Activated CD4-positive, CD25-positive, alpha-beta regulatory T cell treated with anti-CD3 and anti-CD28 coated beads, Interleukin-2, amount 50 U/mL, for 16 hours (primary cell): Measurements from ENCODE around the gene POLR3E.
A peak's percentile ranks its signal among the peaks of the same experiment; 100 is the strongest.
"Not testable (repeated sequence)": the region's sequence is repeated elsewhere in the genome, so short reads cannot be mapped to it uniquely, and the experiment has no call there.

ENCODE experiments used
- DNase-seq: peaks from one replicate; pipeline ENCODE4 v3.0.0-alpha.2; 2020; ENCODE audit warnings: low read depth, low spot score

POLR3E gene

DNA sequence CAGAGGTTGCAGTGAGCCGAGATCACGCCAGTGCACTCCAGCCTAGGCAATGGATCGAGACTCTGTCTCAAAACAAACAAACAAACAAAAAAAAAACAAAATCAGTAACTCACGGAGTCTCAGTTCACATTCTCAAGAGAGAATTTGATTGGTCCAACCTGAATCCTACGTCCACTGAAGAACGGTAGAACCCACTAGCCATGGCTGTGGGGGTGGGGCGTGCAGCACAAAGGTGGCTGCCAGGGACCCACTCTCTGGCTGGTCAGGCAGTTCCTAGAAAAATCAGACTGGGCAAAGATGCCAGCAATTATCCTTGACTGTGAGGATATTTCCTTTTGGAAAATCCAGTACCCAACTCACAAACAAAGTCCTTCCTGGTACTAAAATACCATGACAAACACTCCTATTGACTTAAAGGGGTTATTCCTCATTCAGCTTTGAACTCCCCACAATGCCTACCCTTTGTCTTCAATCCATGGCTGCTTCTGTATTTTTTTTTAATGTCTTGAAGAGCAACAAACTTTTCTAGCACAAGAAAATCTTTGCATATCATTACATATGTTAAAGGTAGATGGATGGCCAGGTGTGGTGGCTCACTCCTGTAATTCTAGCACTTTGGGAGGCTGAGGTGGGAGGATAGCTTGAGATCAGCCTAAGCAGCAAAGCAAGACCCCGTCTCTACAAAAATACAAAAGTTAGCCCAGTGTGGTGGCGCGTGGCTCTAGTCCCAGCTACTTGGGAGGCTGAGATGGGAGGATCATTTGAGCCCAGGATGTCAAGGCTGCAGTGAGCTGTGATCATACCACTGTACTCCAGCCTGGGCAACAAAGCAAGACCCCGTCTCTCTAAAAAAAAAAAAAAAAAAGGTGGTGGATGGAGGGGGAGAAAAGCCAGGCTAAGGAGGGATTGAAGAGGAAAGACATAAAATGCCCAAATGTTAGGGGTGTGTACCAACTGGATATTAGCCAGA lies 3.8 kb upstream of the POLR3E start:
- no peak for DNase-seq

DNA sequence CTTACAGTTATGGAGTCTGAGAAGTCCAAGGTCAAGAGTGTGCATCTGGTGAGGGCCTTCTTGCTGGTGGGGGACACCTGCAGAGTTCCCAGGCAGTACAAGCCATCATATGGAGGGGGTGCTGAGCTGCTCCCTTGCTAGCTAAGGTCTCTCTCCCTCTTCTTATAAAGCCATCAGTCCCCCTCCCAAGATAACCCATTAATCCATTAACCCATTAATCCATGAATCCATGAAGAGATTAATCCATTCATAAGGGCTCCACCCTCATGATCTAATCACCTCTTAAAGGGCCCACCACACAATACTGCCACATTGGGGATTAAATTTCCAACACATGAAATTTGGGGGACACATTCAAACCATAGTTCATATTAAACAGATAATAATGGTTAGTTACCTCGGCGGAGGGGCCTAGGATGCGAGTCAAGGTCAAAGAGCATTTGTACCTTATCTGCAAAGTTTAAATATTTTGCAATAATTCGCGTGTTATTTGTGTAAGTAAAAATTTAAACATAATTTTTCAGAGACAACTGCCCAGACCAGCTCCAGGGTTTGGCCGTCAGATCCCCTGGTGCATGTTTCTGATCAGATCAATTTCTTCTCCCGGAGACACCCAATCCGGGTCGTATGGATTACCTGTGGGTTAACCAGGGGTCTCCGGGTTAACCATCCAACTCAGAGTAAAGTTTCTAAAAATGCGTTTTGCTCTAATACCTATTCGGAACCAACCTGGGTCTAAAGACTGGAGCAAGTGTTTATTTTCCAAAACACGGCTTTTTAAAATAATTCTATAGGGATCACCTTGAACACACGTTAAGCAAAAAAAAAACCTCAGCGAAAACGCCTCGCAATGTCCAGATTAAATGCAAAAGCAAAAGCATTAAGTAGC lies 740 bp upstream of the POLR3E start:
- no peak for DNase-seq

DNA sequence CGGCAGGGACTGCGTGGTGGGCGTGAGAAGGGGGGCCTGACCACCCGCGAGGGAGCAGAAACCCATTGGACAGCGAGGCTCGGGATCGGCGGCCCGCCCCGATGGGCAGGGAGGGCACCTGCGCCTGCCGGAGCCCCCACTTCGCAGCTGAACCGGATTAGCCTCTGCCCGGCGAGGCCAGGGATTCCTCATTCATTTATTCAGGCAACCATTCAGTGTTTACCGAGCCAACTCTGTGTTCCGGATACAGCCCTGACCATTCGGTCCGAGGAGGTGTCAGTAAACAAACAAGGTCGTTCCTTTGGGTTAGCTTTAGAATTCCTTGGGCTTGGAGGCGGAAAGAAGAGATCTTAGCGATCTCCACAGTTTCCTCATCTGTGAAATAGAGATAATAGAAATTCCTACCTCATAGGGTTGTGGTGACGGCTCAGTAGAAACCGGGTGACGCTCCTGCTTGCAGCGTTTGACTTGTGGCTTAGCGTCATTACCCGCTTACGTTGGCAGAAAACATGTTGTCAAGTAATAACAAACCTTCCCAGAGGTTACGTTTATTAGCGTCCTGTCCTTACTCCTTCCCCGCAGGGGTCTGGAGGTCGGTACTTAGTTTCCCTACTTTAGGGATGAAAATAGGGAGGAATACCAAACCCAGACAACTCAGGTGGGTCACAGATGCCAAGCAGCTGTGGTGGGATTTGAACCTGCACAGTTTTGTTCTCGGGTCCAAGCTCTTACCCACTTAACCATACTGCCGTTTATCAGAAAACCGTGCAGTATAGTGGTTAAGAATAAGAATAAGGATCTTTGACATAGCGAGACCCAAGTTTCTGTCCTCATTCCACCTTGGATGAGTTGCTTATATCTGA lies 893 bp downstream of the POLR3E start:
- DNase-seq: peak; percentile 50

DNA sequence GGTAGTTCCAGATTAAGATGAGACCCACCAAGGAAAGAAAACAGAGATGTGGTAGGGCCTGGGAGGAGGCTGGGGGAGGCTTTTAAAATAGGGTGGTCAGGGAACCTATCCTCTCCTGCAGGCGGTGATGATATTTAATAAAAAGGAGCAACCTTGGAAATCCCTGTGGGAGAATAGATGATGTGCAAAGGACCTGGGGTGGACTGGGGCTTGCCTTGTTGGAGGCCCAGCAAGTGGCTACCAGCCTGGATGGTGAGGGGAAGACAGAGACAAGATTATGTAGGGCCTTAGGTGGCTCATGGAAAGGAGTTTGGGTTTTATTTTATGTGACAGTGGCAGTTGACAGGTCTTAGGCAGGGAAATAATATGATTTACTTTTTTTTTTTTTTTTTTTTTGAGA lies 1.8 kb downstream of the POLR3E start:
- DNase-seq: no peak

DNA sequence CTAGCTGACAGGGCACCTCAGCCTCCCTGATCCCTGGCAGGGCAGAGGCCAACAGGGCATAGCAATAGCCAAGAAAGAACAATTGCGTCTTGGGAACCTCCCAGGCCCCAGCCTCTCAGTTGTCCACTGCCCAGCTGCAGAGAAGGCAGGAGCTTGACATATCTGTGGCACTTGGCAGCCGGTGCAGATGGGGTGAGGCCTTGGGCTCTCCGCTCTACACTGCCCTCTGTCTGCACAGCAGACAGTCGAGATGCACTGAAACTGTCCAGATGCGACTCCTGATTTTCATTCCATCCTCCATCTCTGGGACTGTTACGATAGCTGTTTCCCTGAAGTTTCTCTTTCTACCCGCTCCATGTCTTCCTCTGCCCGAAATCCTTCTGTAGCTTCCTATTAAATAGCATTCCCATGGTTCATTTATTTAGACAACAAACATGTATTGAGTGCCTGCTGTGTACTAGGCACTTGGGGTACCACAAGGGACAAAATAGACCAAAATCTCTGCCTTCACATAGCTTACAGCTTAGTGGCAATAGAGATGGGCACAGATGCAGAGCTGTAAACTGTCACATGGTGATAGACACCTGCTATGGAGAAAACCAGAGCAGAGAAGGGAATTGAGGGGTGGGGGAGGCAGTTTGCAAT lies 3.3 kb downstream of the POLR3E start:
- no peak for DNase-seq

DNA sequence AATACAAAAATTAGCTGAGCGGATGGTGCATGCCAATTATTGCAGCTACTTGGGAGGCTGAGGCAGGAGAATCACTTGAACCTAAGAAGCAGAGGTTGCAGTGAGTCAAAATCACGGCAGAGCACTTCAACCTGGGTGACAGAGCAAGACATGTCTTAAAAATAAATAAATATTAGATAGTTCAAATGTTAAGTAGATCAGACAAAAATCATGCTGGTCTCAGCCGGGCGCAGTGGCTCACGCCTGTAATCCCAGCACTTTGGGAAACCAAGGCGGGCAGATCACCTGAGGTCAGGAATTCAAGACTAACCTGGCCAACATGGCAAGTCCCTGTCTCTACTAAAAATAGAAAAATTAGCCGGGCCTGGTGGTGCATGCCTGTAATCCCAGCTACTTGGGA lies 4.2 kb downstream of the POLR3E start:
- not testable (repeated sequence) for DNase-seq

DNA sequence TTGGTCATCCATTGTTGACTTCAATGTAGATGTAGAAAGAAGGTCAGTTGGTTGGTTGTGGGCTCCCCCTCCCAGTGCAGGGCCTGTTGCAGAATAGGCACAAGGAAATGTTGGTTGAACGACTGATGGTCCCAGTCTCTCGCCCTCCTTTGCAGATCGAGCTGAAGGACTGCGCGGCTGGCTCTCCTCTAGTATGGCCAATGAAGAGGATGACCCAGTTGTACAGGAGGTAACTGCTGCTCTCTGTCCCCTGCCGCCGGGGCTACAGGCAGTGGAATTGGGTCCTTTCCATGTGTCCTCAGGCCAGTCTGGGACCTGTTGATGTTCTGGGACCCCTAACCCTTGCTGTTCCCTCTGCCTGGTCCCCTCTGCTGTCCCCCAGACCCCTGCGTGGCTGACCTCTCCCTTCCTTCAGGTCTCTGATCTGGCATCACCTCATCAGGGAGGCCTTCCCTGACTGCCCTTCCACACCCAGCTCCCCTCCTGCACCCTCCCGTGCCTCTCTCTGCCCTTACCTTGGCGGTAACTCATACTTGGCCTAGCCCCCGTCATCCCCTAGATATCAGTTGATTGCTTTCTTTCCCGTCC lies 5.7 kb downstream of the POLR3E start:
- no peak for DNase-seq

DNA sequence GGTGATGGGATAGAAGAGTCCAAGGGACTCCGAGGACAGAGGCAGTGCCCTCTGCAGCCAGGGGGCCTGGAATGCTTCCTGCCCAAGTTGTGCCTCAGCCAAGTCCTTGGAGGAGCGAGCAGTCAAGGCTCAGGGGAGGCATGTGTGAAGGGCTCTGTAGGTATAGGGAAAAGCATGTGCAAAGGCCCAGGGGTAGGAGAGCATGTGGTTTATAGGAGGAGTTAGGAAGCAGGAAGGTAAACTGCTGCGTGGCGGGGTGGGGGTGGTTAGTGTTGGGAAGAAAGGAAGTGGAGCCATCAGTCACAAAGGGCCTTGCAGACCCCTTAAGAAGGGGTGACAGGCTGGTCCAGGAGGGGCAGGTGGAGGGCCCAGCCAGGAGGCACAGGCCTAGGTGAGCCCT lies 7.2 kb downstream of the POLR3E start:
- no peak for DNase-seq

DNA sequence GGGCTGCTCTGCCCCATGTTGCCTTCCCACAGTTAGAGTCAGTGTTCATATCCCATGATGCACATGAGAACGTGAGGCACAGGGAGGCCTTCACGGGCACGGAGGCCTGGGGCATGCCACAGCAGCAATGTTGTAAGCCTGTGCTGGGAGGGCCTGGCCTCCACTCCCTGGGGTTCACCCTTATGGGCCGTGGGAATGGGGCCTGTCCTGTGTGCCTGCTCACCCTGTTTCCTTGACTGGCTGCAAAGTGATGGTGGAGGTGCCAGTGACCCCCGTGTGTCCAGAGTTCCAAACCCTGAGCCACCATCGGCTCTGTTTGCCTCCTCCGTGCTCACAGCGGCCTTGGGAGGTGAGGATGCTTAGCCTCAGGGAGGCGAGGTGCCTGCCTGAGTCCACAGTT lies 9.6 kb downstream of the POLR3E start:
- no peak for DNase-seq

DNA sequence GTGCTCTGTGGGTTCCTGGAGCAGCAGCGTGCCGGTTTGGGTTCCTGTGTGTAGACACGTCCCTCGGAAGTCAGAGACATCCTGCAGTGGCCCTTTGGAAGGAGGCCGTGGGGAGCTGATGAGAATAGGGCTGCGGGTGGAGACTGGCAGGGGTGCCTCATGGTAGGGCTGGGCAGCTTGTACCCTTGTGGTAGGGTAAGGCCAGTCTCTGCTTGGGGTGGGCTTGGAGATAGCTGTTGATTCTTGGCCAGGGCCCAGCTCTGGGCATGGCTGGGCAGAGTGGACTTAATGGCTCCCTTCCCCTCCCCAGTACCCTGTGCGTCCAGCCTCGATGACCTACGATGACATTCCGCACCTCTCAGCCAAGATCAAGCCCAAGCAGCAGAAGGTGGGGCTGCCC lies 10.6 kb downstream of the POLR3E start:
- no peak for DNase-seq

DNA sequence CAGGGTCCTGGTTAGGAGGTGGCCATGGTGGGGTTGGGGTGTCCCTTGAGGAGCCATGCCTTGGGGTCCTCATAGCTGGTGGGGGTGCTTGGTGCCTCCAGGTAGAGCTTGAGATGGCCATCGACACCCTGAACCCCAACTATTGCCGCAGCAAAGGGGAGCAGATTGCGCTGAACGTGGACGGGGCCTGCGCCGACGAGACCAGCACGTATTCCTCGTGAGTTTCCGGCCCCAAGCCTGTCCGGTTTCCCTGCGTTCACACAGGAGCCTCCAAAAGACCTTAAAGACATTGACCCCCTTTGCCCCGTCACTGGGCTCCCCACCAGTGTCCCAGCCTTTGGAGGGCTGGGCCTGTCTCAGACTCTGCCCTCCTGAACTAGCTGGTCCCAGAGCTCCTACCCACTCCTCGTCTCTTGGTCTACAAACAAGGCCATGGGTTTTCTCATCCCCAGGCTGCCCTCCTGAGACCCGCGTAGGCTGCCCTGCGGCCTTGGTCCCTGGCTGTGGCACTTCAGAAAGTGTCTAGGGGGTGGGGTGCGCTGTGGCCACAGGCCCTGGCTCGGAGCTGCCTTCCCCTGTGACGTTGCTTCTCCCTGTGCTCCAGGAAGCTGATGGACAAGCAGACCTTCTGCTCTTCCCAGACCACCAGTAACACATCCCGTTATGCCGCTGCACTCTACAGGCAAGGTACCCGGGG lies 11.8 kb downstream of the POLR3E start:
- no peak for DNase-seq

DNA sequence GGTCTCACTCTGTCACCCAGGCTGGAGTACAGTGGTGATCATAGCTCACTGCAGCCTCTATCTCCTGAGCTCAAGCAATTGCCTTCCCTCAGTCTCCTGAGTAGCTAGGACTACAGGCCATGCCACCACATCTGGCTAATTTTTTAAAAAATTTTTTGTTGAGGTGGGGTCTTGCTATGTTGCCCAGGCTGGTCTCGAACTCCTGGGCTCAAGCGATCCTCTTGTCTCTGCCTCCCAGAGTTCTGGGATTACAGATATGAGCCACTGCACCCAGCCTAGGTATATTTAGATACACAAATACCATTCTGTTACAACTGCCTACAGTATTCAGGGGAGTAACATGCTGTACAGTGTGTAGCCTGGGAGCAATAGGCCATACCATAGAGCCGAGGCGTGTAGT lies 14.3 kb downstream of the POLR3E start:
- DNase-seq: no peak

DNA sequence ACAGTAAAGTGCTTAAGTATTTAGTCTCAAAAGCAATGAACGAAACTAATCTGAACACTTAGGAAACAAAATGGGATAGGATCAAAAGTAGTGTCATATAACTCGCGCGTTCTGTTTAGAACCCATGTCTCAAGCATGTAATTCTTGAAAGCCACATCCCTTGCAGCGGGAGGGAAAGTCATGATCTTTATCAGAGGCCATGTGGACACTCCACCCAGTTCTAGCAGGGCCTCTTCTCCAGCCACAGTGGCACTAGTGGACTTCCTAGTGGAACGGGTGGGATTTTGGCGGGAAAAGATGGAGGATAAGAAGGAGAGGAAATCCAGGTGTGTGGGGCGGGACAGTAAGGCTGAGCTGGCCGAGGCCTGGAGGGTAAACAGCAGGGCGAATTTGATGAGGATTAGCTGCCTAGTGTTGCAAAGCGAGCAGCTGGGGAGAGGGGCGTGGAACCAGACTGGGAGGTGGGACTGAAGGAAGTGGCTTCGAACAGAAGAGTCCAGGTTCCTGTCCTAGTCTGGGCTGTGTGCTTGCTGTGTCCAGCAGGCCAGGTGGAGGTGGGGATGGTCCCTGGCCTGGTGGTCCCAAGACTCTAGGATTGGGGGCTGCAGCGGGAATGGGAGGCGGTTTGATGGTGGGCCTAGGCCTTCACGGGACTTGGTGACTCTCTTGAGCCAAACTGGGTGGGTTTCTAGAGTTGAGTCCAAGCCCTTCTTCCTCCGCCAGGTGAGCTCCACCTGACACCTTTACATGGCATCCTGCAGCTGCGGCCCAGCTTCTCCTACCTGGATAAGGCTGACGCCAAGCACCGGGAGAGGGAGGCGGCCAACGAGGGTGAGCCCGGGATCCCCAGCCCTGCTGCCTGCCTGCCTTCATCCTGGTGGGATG lies 15.9 kb downstream of the POLR3E start:
- no peak for DNase-seq

DNA sequence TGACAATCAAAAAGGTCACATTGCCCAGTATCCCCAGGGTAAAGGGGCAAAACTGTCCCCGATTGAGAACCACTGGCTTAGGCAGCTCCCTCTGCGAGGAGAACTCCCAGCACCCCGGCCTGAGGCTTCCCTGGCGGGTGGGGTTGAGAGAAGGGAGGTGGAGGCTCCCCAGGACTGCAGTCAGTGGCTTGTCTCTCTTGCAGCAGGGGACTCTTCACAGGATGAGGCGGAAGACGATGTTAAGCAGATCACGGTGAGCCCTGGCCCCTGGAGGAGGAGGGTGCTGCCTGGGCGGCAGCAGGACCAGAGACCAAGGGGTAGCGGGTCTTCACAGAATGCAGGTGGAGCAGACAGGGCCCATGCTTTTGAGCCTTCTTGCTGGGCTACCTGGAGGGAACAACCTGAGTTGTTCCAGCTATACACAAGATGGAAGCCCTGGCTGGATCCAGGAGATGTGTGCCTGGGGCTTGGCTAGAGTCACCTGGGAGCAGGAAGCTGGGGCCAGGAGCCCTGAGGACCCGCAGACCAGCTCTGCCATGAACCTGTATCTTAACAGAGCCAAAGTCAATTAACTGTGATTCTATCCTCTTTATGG lies 16.8 kb downstream of the POLR3E start:
- no peak for DNase-seq

DNA sequence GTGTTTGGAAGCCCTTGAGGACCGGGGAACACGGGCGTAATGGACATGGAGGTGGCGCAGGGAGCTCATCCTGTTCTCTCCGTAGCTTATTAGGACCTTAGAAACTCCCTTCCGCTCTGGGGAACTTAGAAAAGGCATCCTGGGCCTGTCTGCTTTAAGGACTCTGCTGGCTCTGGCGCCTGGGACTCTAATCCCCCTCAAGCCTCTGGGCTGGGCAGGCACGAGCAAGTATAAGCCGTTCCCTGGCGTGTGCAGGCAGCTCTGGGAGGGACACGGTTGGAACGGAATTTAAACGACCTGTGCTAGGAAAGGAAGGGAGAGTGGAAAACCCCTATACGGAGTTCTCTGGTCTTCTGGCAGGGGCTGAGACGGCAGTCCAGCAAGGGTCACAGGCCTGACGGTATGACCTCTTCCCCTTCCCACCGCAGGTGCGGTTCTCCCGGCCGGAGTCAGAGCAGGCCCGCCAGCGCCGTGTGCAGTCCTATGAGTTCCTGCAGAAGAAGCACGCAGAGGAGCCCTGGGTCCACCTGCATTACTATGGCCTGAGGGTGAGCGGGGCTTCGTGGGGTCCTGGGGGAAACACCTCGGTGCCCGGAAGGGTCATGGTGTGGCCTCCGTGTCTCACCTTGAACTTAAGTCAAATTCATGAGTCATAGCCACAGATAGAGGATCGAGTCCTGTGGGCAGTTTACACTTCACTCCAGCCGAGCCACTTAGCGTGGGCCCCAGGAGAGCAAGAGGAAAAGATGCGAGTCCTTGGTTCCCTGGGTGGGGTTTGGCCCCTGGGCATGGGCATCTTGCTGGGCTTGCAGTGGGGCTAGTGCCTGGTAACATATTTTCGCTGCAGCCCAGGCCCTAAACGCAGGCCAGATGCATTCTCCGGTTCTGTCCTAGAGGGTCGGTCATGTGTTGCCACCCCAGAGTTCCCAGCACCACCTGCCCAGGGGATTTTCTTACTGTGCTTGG lies 17.7 kb downstream of the POLR3E start:
- DNase-seq: no peak

DNA sequence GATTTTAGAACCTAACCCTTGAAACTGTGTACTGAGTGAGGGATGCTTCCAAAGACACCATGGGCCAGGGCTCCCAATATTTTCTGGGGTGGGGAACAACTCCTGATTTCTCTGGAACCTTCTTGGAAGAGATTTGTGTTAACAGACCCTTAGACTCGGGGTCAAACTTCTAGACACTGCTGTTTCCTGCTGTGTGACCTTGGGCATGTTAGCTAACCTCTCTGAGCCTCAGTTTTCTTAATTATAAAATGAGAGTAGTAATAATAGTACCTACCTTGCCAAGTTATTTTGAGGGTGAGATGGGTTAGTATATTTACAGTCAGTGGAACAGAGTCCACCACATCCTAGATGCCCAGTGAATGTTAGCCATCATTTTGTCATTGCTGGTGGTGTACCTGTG lies 18.8 kb downstream of the POLR3E start:
- DNase-seq: no peak

DNA sequence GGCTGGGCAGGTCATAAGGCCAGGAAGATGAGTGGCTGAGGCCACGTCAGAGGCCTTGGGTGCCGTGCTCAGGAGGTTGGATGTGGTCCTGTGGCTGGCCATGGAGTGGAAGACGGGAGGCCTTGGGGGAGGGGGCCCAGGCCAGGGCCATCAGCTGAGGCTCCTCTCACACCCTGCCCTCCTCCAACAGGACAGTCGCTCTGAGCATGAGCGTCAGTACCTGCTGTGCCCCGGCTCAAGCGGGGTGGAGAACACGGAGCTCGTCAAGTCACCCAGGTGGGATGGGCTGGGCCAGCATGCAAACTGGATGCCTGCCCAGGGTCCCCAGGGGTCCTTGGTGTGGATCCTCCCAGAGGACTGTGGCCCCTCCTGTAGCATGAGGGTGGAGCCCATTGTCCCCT lies 19.2 kb downstream of the POLR3E start:
- no peak for DNase-seq
